Measurements from ENCODE around the gene LRP1. TPM values are rescaled to one million over a fixed set of nuclear protein-coding genes. Genes with fewer than 3 reads are reported as not detected.
A peak's percentile ranks its signal among the peaks of the same experiment; 100 is the strongest.

The LRP1 gene
- total RNA-seq, result 209 and 237 TPM in 2 replicates

GRCh38 chr12:57127726-57128518 is at the start of gene LRP1:
LRP1 (plus strand) TSS chr12:57128483; CDS start chr12:57128965, 482 bp downstream.

GRCh38 chr12:57078519-57079404 is 49.5 kb upstream of the LRP1 start, which contains the start of gene NEMP1:
NEMP1 (minus strand) TSS chr12:57078791; CDS start chr12:57078745, 46 bp downstream.

GRCh38 chr12:57088354-57089270 is 39.7 kb upstream of the LRP1 start, which contains the start of gene NAB2:
NAB2 (plus strand) TSS chr12:57089114; CDS start chr12:57089272, 158 bp downstream.

GRCh38 chr12:57111031-57111734 is 17.1 kb upstream of the LRP1 start, which contains the start of gene STAT6:
STAT6 (minus strand) TSS chr12:57111362; CDS start chr12:57108278, 3,084 bp downstream.

GRCh38 chr12:57146961-57147944 is 19.0 kb downstream of the LRP1 start, which contains the start of gene LRP1-AS:
LRP1-AS (minus strand) TSS chr12:57147619.

GRCh38 chr12:57216014-57216911 is 88.0 kb downstream of the LRP1 start, which contains the start of gene NXPH4:
NXPH4 (plus strand) TSS chr12:57216794; CDS start chr12:57216970, 176 bp downstream.

GRCh38 chr12:57229634-57230380 is 101.5 kb downstream of the LRP1 start, which contains the start of gene SHMT2:
SHMT2 (plus strand) TSS chr12:57229711; CDS start chr12:57229779, 68 bp downstream.

GRCh38 chr12:57250956-57251355 is 122.7 kb downstream of the LRP1 start, which contains the start of gene STAC3:
STAC3 (minus strand) TSS chr12:57251187; CDS start chr12:57249636, 1,551 bp downstream.

Small RNA genes within 50 kb of the gene (small RNA-seq; reads per million reads assigned to genes)
- gene MIR1228, result 1.2 reads per million, percentile 64 among the genes with 10 or more reads in this experiment

Other genes with a start within 250 kb of the LRP1 start
- gene SDR9C7, start 194.1 kb upstream of the LRP1 start, total RNA-seq, result under 0.01 TPM in 1 of 2 replicates, not detected in the other
- gene RDH16, start 170.9 kb upstream of the LRP1 start, total RNA-seq, result 0.39 and 0.43 TPM in 2 replicates
- gene ZBTB39, start 121.9 kb upstream of the LRP1 start, total RNA-seq, result 8.2 and 8.7 TPM in 2 replicates
- gene TAC3, start 112.0 kb upstream of the LRP1 start, total RNA-seq, result not detected in 2 replicates
- not detected in 2 replicates for gene MYO1A, start 78.4 kb upstream of the LRP1 start, total RNA-seq
- 5.0 and 5.1 TPM in 2 replicates for gene NEMP1, start 49.7 kb upstream of the LRP1 start, total RNA-seq
- gene NAB2, start 39.4 kb upstream of the LRP1 start, total RNA-seq, result 22.8 and 50.1 TPM in 2 replicates
- gene STAT6, start 17.1 kb upstream of the LRP1 start, total RNA-seq, result 58.7 and 143 TPM in 2 replicates
- not detected in 2 replicates for gene LRP1-AS, start 19.1 kb downstream of the LRP1 start, total RNA-seq
- gene NXPH4, start 88.3 kb downstream of the LRP1 start, total RNA-seq, result 1.2 TPM in 1 of 2 replicates, not detected in the other
- 91.1 and 211 TPM in 2 replicates for gene SHMT2, start 101.2 kb downstream of the LRP1 start, total RNA-seq
- 0.39 TPM in 1 of 2 replicates, not detected in the other for gene STAC3, start 122.7 kb downstream of the LRP1 start, total RNA-seq